HEK293 (cell line): Measurements from ENCODE around the gene CD200.

Experiments
- CTCF ChIA-PET: fragments of 350-600 bp; formaldehyde crosslinking; extraction: SDS; loops from one replicate; lab custom pipeline; 2021; ENCODE audit warnings: antibody characterized with exemption; lab: Yijun Ruan, JAX
- POLR2A ChIA-PET: fragments of 300-600 bp; formaldehyde crosslinking; extraction: SDS; loops from one replicate; lab custom pipeline; 2020; ENCODE audit warnings: antibody characterized with exemption, inconsistent platforms; lab: Yijun Ruan, JAX
- H3K27ac ChIP-seq: fragments of 200-500 bp; sonication (Bioruptor generic); 2 replicates; pipeline ENCODE4 v1.5.1; 2014; ENCODE audit warnings: low read depth, low read length, control low read depth, inconsistent platforms; ENCODE audit errors: extremely low read depth
- H3K36me3 ChIP-seq, 2 experiments: fragments of 200-500 bp in 1 of 2; sonication (Bioruptor generic) in 1 of 2; 1 replicate in 1 of 2; 2 replicates in 1 of 2; pipeline ENCODE4 v1.5.1; 2014 to 2017; ENCODE audit warnings: inconsistent platforms in 2 of 2, low read length in 2 of 2; ENCODE audit not compliant: control insufficient read depth in 2 of 2, insufficient read depth in 1 of 2
- H3K4me1 ChIP-seq: fragments of 200-500 bp; sonication (Bioruptor generic); 2 replicates; pipeline ENCODE4 v1.5.1; 2014; ENCODE audit warnings: mild to moderate bottlenecking, low read length, inconsistent platforms; ENCODE audit not compliant: control insufficient read depth, insufficient read depth
- H3K4me3 ChIP-seq: 2 replicates; pipeline ENCODE4 v1.5.1; 2011; ENCODE audit warnings: low read depth, mild to moderate bottlenecking, control low read depth, low read length, moderate library complexity
- H3K9me3 ChIP-seq: fragments of 200-500 bp; sonication (Bioruptor generic); 2 replicates; pipeline ENCODE4 v1.5.1; 2014; ENCODE audit warnings: low read depth, low read length, inconsistent platforms; ENCODE audit not compliant: control insufficient read depth, insufficient read depth
- GLI2 ChIP-seq: fragments of 450-650 bp; formaldehyde crosslinking; IDR thresholded peaks from 2 replicates; pipeline ENCODE4; 2017; ENCODE audit warnings: missing biosample characterization, missing genetic modification characterization, low read depth, borderline replicate concordance
- KLF7 ChIP-seq: fragments of 450-650 bp; formaldehyde crosslinking; IDR thresholded peaks from 2 replicates; pipeline ENCODE4 v1.5.1; 2016; ENCODE audit warnings: missing biosample characterization, missing genetic modification characterization, borderline replicate concordance
- SP2 ChIP-seq: fragments of 450-650 bp; formaldehyde crosslinking; IDR thresholded peaks from 2 replicates; pipeline ENCODE4 v1.5.1; 2016; ENCODE audit warnings: missing biosample characterization, missing genetic modification characterization
- ZBTB48 ChIP-seq: fragments of 450-650 bp; formaldehyde crosslinking; IDR thresholded peaks from 2 replicates; pipeline ENCODE4 v1.5.1; 2016; ENCODE audit warnings: missing biosample characterization, missing genetic modification characterization
- ZNF292 ChIP-seq: fragments of 450-650 bp; formaldehyde crosslinking; IDR thresholded peaks from 2 replicates; pipeline ENCODE4 v1.5.1; 2016; ENCODE audit warnings: low read depth, missing biosample characterization, missing genetic modification characterization, borderline replicate concordance
- ZNF416 ChIP-seq: fragments of 450-650 bp; formaldehyde crosslinking; IDR thresholded peaks from 2 replicates; pipeline ENCODE4 v1.5.1; 2016; ENCODE audit warnings: missing biosample characterization, missing genetic modification characterization
- ZNF426 ChIP-seq: fragments of 450-650 bp; formaldehyde crosslinking; IDR thresholded peaks from 2 replicates; pipeline ENCODE4 v1.5.1; 2017; ENCODE audit warnings: missing biosample characterization, missing genetic modification characterization, mild to moderate bottlenecking, inconsistent platforms, moderate library complexity
- ZNF48 ChIP-seq: fragments of 450-650 bp; formaldehyde crosslinking; IDR thresholded peaks from 2 replicates; pipeline ENCODE4 v1.5.1; 2016; ENCODE audit warnings: missing biosample characterization, missing genetic modification characterization
- ZNF610 ChIP-seq: fragments of 450-650 bp; formaldehyde crosslinking; IDR thresholded peaks from 2 replicates; pipeline ENCODE4 v1.5.1; 2016; ENCODE audit warnings: missing biosample characterization, missing genetic modification characterization, borderline replicate concordance
- ZNF624 ChIP-seq: fragments of 450-650 bp; formaldehyde crosslinking; IDR thresholded peaks from 2 replicates; pipeline ENCODE4 v1.5.1; 2017; ENCODE audit warnings: missing biosample characterization, missing genetic modification characterization
- ZNF707 ChIP-seq: fragments of 450-650 bp; formaldehyde crosslinking; IDR thresholded peaks from 2 replicates; pipeline ENCODE4 v1.5.1; 2016; ENCODE audit warnings: missing biosample characterization, missing genetic modification characterization
- TF ChIP-seq, protein P1 (sequence below): fragments of 450-650 bp; formaldehyde crosslinking; IDR thresholded peaks from 2 replicates; pipeline ENCODE4 v1.5.1; 2016; ENCODE audit warnings: missing biosample characterization, missing genetic modification characterization, borderline replicate concordance
- TF ChIP-seq, protein P2 (sequence below): fragments of 450-650 bp; IDR thresholded peaks from 2 replicates; pipeline ENCODE4 v1.5.1; 2018; ENCODE audit warnings: missing biosample characterization, mild to moderate bottlenecking, missing genetic modification characterization
- TF ChIP-seq, protein P3 (sequence below): fragments of 450-650 bp; formaldehyde crosslinking; optimal IDR thresholded peaks from 2 replicates; pipeline ENCODE3; 2016; ENCODE audit warnings: missing biosample characterization, mild to moderate bottlenecking, missing genetic modification characterization
- TF ChIP-seq, protein P4 (sequence below): fragments of 450-650 bp; formaldehyde crosslinking; IDR thresholded peaks from 2 replicates; pipeline ENCODE4 v1.5.1; 2017; ENCODE audit warnings: missing biosample characterization, missing genetic modification characterization
- TF ChIP-seq, protein P5 (sequence below): fragments of 450-650 bp; formaldehyde crosslinking; IDR thresholded peaks from 2 replicates; pipeline ENCODE4 v1.5.1; 2016; ENCODE audit warnings: missing biosample characterization, missing genetic modification characterization
- TF ChIP-seq, protein P6 (sequence below): fragments of 450-650 bp; formaldehyde crosslinking; IDR thresholded peaks from 2 replicates; pipeline ENCODE4 v1.5.1; 2016; ENCODE audit warnings: missing biosample characterization, missing genetic modification characterization, low read depth

Gene CD200

DNA sequence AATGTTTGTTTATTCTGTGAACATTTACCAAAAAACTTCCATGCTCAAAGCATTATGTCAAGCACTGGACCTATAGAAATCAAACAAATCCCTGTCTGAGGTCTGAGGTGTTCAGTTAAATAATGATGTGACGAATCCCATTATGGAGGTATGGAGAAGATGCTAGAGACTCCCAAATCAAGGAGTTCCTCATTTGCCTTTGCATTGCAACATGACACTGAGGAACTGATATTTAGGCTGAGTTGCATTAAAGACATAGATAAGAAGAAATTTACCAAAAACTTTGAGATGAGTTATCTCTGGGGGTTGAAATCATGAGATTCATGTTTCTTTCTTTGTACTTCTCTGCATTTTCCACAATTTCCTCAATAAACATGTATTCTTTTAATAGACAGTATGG lies 16.0 kb downstream of the CD200 start:
- Histone ChIP-seq H3K36me3 (no peaks in the 10 kb centered on the region), H3K4me1 (peaks cover 6% of the 10 kb centered on the region; the same call in 1 of the 2 replicates), H3K4me3 (no peak overlapping the region), H3K9me3 (no peaks in the 10 kb centered on the region), H3K27ac (no peak overlapping the region)
- CTCF ChIA-PET: no interaction called here
- POLR2A ChIA-PET: no interaction called here
- no peak for TF ChIP-seq ZNF48
- TF ChIP-seq ZNF426 (tag by site-specific recombination): no peak
- TF ChIP-seq ZNF416 (tag by site-specific recombination): no peak
- no peak for TF ChIP-seq ZNF610 (tag by site-specific recombination)
- TF ChIP-seq, protein P1, sequence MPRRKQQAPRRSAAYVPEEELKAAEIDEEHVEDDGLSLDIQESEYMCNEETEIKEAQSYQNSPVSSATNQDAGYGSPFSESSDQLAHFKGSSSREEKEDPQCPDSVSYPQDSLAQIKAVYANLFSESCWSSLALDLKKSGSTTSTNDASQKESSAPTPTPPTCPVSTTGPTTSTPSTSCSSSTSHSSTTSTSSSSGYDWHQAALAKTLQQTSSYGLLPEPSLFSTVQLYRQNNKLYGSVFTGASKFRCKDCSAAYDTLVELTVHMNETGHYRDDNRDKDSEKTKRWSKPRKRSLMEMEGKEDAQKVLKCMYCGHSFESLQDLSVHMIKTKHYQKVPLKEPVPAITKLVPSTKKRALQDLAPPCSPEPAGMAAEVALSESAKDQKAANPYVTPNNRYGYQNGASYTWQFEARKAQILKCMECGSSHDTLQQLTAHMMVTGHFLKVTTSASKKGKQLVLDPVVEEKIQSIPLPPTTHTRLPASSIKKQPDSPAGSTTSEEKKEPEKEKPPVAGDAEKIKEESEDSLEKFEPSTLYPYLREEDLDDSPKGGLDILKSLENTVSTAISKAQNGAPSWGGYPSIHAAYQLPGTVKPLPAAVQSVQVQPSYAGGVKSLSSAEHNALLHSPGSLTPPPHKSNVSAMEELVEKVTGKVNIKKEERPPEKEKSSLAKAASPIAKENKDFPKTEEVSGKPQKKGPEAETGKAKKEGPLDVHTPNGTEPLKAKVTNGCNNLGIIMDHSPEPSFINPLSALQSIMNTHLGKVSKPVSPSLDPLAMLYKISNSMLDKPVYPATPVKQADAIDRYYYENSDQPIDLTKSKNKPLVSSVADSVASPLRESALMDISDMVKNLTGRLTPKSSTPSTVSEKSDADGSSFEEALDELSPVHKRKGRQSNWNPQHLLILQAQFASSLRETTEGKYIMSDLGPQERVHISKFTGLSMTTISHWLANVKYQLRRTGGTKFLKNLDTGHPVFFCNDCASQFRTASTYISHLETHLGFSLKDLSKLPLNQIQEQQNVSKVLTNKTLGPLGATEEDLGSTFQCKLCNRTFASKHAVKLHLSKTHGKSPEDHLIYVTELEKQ: no peak
- no peak for TF ChIP-seq ZNF707 (tag by site-specific recombination)
- no peak for TF ChIP-seq ZBTB48 (tag by site-specific recombination)
- TF ChIP-seq, protein P2, sequence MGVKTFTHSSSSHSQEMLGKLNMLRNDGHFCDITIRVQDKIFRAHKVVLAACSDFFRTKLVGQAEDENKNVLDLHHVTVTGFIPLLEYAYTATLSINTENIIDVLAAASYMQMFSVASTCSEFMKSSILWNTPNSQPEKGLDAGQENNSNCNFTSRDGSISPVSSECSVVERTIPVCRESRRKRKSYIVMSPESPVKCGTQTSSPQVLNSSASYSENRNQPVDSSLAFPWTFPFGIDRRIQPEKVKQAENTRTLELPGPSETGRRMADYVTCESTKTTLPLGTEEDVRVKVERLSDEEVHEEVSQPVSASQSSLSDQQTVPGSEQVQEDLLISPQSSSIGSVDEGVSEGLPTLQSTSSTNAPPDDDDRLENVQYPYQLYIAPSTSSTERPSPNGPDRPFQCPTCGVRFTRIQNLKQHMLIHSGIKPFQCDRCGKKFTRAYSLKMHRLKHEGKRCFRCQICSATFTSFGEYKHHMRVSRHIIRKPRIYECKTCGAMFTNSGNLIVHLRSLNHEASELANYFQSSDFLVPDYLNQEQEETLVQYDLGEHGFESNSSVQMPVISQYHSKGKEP: no peak
- TF ChIP-seq, protein P3, sequence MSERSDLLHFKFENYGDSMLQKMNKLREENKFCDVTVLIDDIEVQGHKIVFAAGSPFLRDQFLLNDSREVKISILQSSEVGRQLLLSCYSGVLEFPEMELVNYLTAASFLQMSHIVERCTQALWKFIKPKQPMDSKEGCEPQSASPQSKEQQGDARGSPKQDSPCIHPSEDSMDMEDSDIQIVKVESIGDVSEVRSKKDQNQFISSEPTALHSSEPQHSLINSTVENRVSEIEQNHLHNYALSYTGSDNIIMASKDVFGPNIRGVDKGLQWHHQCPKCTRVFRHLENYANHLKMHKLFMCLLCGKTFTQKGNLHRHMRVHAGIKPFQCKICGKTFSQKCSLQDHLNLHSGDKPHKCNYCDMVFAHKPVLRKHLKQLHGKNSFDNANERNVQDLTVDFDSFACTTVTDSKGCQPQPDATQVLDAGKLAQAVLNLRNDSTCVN: no peak
- no peak for TF ChIP-seq ZNF624 (tag by site-specific recombination)
- TF ChIP-seq GLI2 (tag by site-specific recombination): no peak
- no peak for TF ChIP-seq ZNF292 (tag by site-specific recombination)
- TF ChIP-seq KLF7 (tag by site-specific recombination): no peak
- TF ChIP-seq, protein P4, sequence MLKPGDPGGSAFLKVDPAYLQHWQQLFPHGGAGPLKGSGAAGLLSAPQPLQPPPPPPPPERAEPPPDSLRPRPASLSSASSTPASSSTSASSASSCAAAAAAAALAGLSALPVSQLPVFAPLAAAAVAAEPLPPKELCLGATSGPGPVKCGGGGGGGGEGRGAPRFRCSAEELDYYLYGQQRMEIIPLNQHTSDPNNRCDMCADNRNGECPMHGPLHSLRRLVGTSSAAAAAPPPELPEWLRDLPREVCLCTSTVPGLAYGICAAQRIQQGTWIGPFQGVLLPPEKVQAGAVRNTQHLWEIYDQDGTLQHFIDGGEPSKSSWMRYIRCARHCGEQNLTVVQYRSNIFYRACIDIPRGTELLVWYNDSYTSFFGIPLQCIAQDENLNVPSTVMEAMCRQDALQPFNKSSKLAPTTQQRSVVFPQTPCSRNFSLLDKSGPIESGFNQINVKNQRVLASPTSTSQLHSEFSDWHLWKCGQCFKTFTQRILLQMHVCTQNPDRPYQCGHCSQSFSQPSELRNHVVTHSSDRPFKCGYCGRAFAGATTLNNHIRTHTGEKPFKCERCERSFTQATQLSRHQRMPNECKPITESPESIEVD: no peak
- TF ChIP-seq, protein P5, sequence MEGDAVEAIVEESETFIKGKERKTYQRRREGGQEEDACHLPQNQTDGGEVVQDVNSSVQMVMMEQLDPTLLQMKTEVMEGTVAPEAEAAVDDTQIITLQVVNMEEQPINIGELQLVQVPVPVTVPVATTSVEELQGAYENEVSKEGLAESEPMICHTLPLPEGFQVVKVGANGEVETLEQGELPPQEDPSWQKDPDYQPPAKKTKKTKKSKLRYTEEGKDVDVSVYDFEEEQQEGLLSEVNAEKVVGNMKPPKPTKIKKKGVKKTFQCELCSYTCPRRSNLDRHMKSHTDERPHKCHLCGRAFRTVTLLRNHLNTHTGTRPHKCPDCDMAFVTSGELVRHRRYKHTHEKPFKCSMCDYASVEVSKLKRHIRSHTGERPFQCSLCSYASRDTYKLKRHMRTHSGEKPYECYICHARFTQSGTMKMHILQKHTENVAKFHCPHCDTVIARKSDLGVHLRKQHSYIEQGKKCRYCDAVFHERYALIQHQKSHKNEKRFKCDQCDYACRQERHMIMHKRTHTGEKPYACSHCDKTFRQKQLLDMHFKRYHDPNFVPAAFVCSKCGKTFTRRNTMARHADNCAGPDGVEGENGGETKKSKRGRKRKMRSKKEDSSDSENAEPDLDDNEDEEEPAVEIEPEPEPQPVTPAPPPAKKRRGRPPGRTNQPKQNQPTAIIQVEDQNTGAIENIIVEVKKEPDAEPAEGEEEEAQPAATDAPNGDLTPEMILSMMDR: no peak
- TF ChIP-seq, all 188 proteins: peak for 0

DNA sequence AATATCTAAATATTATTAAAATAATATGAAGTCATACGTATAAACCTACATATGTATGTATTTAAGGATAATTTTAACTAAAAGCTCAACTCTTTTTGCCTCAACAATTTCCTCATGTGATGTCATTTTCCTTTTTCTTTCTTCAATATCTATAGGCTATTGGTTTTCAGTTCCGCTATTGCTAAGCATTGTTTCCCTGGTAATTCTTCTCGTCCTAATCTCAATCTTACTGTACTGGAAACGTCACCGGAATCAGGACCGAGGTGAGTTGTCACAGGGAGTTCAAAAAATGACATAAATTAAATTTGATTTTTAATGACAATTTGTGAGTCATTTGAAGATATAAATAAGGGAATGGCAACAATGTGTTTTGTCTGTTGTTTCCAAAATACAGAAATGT lies 16.6 kb downstream of the CD200 start:
- POLR2A ChIA-PET: no interaction called here
- Histone ChIP-seq H3K4me1 (peaks cover 6% of the 10 kb centered on the region; the same call in 1 of the 2 replicates), H3K4me3 (no peak overlapping the region), H3K27ac (no peak overlapping the region), H3K36me3 (no peaks in the 10 kb centered on the region), H3K9me3 (no peaks in the 10 kb centered on the region)
- CTCF ChIA-PET: no interaction called here
- TF ChIP-seq, protein P6, sequence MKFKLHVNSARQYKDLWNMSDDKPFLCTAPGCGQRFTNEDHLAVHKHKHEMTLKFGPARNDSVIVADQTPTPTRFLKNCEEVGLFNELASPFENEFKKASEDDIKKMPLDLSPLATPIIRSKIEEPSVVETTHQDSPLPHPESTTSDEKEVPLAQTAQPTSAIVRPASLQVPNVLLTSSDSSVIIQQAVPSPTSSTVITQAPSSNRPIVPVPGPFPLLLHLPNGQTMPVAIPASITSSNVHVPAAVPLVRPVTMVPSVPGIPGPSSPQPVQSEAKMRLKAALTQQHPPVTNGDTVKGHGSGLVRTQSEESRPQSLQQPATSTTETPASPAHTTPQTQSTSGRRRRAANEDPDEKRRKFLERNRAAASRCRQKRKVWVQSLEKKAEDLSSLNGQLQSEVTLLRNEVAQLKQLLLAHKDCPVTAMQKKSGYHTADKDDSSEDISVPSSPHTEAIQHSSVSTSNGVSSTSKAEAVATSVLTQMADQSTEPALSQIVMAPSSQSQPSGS: 0 out of 2 replicates have a peak, but pooled peaks have one; percentile 3
- TF ChIP-seq SP2 (tag by site-specific recombination): no peak
